ENCODE data around the gene ADGRL1. TPM values are rescaled to one million over a fixed set of nuclear protein-coding genes. Genes with fewer than 3 reads are reported as not detected.
"Not testable (repeated sequence)": the region's sequence is repeated elsewhere in the genome, so short reads cannot be mapped to it uniquely, and the experiment has no call there.

ADGRL1 gene
- total RNA-seq, 5 donors from 2014 or later (not counting 1 experiment from before 2014, with no cell fraction given): 19.9 to 31.2 (median 28.0) TPM

DNA sequence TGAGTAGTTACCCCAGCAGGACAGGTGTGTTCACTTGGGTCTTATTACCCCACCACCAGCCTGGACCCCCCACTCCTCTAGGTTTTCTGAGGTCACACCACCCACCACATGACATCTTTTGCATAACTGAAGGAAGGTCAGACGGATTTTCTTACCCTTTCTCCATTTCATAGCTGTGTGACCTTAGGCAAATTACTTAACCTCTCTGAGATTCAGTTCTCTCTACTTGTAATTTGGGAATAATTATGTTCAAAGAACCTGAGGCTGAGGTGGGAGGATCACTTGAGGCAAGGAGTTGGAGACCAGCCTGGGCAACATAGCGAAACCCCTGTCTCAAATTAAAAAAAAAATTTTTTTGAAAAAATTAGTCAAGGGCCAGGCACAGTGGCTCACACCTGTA lies 43.9 kb upstream of the ADGRL1 start:
- H3K36me3 Mint-ChIP-seq; H3K36me3 ChIP-seq (ENCODE audit: control insufficient read depth in 2 of 2, extremely low read depth in 1 of 2, insufficient read depth in 1 of 2, low read length in 1 of 2); ATAC-seq (replicated peaks in 1 of 4); H3K9me3 ChIP-seq; H3K9me3 Mint-ChIP-seq; H3K4me3 ChIP-seq (ENCODE audit: control insufficient read depth in 1 of 2, extremely low read depth in 1 of 2, low read length in 1 of 2); H3K27me3 ChIP-seq (replicated peaks in 1 of 2; ENCODE audit: control insufficient read depth in 2 of 2, extremely low read depth in 1 of 2, insufficient read depth in 2 of 2, low read length in 1 of 2); CTCF ChIA-PET; H3K27me3 Mint-ChIP-seq; H3K27ac ChIP-seq (ENCODE audit: low read length); DNase-seq: not testable (repeated sequence)
- peak overlapping the region in 2 of 3 donors; percentile 70 to 73 for H3K4me3 Mint-ChIP-seq
- peaks cover 0 to 27% of the 10 kb centered on the region in 2 experiments for H3K4me1 ChIP-seq (ENCODE audit: control insufficient read depth in 1 of 2, extremely low read depth in 1 of 2, insufficient read depth in 2 of 2, low read length in 2 of 2)
- H3K27ac Mint-ChIP-seq: peak overlapping the region in 1 of 2 donors; percentile 31
- H3K4me1 Mint-ChIP-seq: peaks cover 4 to 21% (median 6%) of the 10 kb centered on the region in 3 donors
- WGBS (ENCODE audit: insufficient coverage): no CpG with 5 or more reads among the region's 2 CpGs
- POLR2A ChIA-PET: interaction anchor here in 1 of 2 donors (0.6 kb wide), 1 partner anchor 9 kb away, joined by 4 read pairs; no protein-coding TSS in a partner anchor

DNA sequence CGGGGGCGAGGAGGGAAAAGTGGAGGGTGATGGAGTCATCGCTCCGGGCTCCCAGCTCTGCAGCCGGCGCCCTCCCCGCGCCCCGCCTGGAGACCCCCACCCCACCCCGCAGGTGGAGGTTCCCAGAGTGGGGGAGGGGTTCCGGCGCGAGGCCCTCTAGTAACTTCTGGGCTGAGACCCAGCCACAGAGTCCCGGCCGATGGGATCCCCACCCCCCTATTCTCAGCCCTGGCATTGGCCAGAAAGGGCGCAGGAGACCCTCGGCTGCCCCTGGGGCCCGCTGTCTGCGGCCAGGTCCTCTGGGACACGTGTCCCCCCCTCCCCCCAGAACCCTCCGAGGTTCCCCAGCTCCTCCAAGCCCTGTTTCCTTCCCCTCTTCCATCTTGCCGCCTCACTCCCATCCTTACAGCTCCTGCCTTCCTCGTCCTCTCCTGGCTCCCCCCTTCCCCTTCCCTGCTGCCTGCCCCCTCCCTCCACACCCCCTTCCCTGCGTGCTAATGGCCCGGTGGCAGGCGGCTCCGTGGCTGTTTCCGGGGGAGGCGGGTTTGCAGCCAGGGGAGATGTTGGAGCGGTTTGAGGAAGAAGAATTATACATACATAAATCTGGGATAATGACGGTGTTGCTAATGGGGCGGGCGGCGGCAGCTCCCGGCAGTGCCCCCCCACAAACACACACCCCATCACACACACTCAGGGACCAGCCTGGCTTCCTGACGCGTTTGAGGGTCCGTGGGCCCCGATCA lies 43.2 kb upstream of the ADGRL1 start:
- CTCF ChIA-PET; H3K9me3 ChIP-seq; H3K36me3 Mint-ChIP-seq; H3K27me3 ChIP-seq (replicated peaks in 1 of 2; ENCODE audit: control insufficient read depth in 2 of 2, extremely low read depth in 1 of 2, insufficient read depth in 2 of 2, low read length in 1 of 2); H3K36me3 ChIP-seq (ENCODE audit: control insufficient read depth in 2 of 2, extremely low read depth in 1 of 2, insufficient read depth in 1 of 2, low read length in 1 of 2); H3K27me3 Mint-ChIP-seq; H3K9me3 Mint-ChIP-seq: not testable (repeated sequence)
- Mint-ChIP-seq H3K27ac (peak overlapping the region in 1 of 2 donors; percentile 61), H3K4me3 (peak overlapping the region; percentile 60 to 73 (median 70)), H3K4me1 (peaks cover 4 to 21% (median 6%) of the 10 kb centered on the region in 3 donors)
- Histone ChIP-seq H3K4me3 (ENCODE audit: control insufficient read depth in 1 of 2, extremely low read depth in 1 of 2, low read length in 1 of 2) (peak overlapping the region in 1 of 2 donors; percentile 60), H3K27ac (ENCODE audit: low read length) (peak overlapping the region; percentile 44), H3K4me1 (ENCODE audit: control insufficient read depth in 1 of 2, extremely low read depth in 1 of 2, insufficient read depth in 2 of 2, low read length in 2 of 2) (peaks cover 0 to 27% of the 10 kb centered on the region in 2 experiments)
- POLR2A ChIA-PET: interaction anchor here in 1 of 2 donors (0.6 kb wide), 1 partner anchor 9 kb away, joined by 4 read pairs; no protein-coding TSS in a partner anchor
- ATAC-seq (replicated peaks in 1 of 4): peak in 2 of 4 experiments; percentile 46
- DNase-seq: peak in 11 of 35 experiments; percentile 2 to 37 (median 20)
- WGBS (ENCODE audit: insufficient coverage): 3% methylated on average over 6 of the region's 39 CpGs

DNA sequence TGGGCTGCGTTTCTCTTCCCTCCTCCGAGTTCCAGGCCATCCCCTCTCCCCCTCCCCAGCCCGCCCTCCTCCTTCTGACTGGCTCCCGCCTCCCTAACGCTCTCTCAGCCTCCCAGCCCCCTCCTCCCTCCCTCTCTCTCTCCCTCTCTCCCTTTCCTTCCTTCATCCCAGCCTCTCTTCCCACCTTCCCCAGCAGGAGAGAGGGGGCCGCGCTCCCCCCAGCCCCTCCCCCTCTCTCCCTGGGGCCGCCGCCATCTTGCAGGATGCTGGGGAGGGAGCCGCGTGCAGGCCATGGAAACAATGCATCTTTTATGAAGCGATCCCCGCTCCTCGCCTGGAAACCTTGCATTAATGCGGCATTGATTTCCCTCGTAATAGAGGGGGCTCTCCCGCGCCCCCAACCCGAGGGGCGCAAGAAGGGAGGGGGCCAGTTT lies 42.6 kb upstream of the ADGRL1 start:
- Histone ChIP-seq H3K4me1 (ENCODE audit: control insufficient read depth in 1 of 2, extremely low read depth in 1 of 2, insufficient read depth in 2 of 2, low read length in 2 of 2) (peaks cover 0 to 24% of the 10 kb centered on the region in 2 experiments), H3K27me3 (replicated peaks in 1 of 2; ENCODE audit: control insufficient read depth in 2 of 2, extremely low read depth in 1 of 2, insufficient read depth in 2 of 2, low read length in 1 of 2) (peaks cover 0 to 4% of the 10 kb centered on the region in 2 experiments), H3K9me3 (no peaks in the 10 kb centered on the region), H3K4me3 (ENCODE audit: control insufficient read depth in 1 of 2, extremely low read depth in 1 of 2, low read length in 1 of 2) (peak overlapping the region in 1 of 2 donors; percentile 60), H3K36me3 (ENCODE audit: control insufficient read depth in 2 of 2, extremely low read depth in 1 of 2, insufficient read depth in 1 of 2, low read length in 1 of 2) (no peaks in the 10 kb centered on the region), H3K27ac (ENCODE audit: low read length) (peak overlapping the region; percentile 44)
- H3K9me3 Mint-ChIP-seq: no peaks in the 10 kb centered on the region
- peak overlapping the region; percentile 60 to 73 (median 62) for H3K4me3 Mint-ChIP-seq
- peak overlapping the region in 1 of 2 donors; percentile 22 for H3K27ac Mint-ChIP-seq
- peaks cover 4 to 18% (median 6%) of the 10 kb centered on the region in 3 donors for H3K4me1 Mint-ChIP-seq
- H3K27me3 Mint-ChIP-seq: peaks cover 0 to 2% of the 10 kb centered on the region in 2 donors
- ATAC-seq (replicated peaks in 1 of 4) (peak; percentile 71 to 83 (median 80)), DNase-seq (peak in 27 of 35 experiments; percentile 1 to 55 (median 27))
- CTCF ChIA-PET: no interaction called here
- POLR2A ChIA-PET: no interaction called here
- H3K36me3 Mint-ChIP-seq: no peaks in the 10 kb centered on the region
- WGBS (ENCODE audit: insufficient coverage): 2% methylated on average over 11 of the region's 20 CpGs

DNA sequence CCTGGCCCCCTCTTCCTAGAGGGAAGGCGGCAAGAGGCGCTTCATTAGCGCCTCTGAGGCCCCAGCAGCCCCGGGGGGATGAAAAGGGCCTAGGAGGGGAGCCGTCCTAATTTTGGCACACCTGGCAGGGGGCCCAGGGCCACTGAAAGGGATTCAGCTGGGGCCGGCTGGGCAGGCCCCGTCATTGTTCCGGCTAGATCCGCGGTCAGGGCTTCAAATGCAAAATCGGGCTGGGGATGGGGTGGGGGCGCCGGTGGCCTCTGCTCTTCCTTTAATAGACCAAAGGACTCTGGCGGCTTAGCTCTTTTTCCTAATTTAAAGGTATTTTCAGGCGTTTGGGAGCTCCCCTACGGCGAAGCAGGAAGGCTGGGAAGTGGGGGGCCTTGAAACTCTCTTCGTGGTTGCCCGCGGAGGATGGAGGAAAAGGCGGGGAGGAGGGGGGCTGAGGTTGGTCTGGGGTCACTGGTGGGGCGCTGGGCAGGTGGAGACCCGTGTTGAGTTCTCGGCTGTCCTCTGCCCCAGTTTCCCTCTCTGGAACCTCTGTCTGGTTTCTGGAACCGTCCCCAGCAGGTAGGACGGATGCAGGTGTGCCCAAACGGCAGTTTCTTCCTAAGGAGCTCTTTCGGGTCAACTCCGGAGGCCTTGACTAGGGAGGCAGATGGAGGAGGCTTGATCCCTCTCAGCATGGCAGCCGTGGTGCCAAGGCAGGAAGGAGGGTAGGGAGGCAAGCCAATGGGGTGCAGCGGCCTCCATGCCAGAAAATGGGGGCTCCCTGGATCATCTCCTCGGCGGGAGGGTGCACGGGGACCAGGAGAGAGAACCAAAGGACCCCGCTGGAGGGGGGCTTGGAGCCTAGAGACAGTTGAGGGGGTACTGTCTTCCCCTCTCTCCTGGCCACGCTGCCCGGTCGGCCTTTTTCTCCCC lies 41.8 kb upstream of the ADGRL1 start:
- ATAC-seq (replicated peaks in 1 of 4) (peak in 3 of 4 experiments; percentile 23 to 49 (median 39)), DNase-seq (peak in 5 of 35 experiments; percentile 4 to 19 (median 11))
- Histone ChIP-seq H3K4me3 (ENCODE audit: control insufficient read depth in 1 of 2, extremely low read depth in 1 of 2, low read length in 1 of 2) (peak overlapping the region; percentile 31 to 44), H3K4me1 (ENCODE audit: control insufficient read depth in 1 of 2, extremely low read depth in 1 of 2, insufficient read depth in 2 of 2, low read length in 2 of 2) (peaks cover 0 to 24% of the 10 kb centered on the region in 2 experiments)
- H3K27me3 ChIP-seq (replicated peaks in 1 of 2; ENCODE audit: control insufficient read depth in 2 of 2, extremely low read depth in 1 of 2, insufficient read depth in 2 of 2, low read length in 1 of 2); H3K36me3 Mint-ChIP-seq; H3K27me3 Mint-ChIP-seq; H3K9me3 ChIP-seq; H3K9me3 Mint-ChIP-seq; CTCF ChIA-PET; H3K27ac ChIP-seq (ENCODE audit: low read length); POLR2A ChIA-PET; H3K36me3 ChIP-seq (ENCODE audit: control insufficient read depth in 2 of 2, extremely low read depth in 1 of 2, insufficient read depth in 1 of 2, low read length in 1 of 2): not testable (repeated sequence)
- peak overlapping the region; percentile 64 to 73 (median 65) for H3K4me3 Mint-ChIP-seq
- peaks cover 4 to 18% (median 6%) of the 10 kb centered on the region in 3 donors for H3K4me1 Mint-ChIP-seq
- 33% methylated on average over 22 of the region's 38 CpGs for WGBS (ENCODE audit: insufficient coverage)
- H3K27ac Mint-ChIP-seq: peak overlapping the region; percentile 61 to 74

DNA sequence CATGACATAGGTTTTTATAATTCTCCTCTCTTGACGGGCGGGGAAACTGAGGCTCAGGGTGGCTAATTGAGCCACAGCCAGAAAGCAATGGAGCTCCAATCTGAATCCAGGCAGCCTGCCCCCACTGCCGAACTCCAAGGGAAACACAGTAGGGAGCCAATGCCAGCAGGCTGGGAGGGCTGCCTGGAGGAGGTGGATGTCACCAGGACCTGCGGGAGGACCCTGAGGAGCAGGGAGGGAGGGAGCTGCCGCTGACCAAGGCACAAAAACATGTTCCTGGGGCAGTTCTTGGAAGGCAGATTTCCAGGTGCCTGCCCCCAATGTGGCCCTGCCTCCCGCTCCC lies 41.2 kb upstream of the ADGRL1 start:
- H3K27ac ChIP-seq (ENCODE audit: low read length); H3K36me3 ChIP-seq (ENCODE audit: control insufficient read depth in 2 of 2, extremely low read depth in 1 of 2, insufficient read depth in 1 of 2, low read length in 1 of 2); H3K4me3 ChIP-seq (ENCODE audit: control insufficient read depth in 1 of 2, extremely low read depth in 1 of 2, low read length in 1 of 2); H3K27me3 ChIP-seq (replicated peaks in 1 of 2; ENCODE audit: control insufficient read depth in 2 of 2, extremely low read depth in 1 of 2, insufficient read depth in 2 of 2, low read length in 1 of 2); H3K9me3 ChIP-seq; CTCF ChIA-PET; ATAC-seq (replicated peaks in 1 of 4); POLR2A ChIA-PET; H3K36me3 Mint-ChIP-seq; H3K27me3 Mint-ChIP-seq; DNase-seq; H3K9me3 Mint-ChIP-seq: not testable (repeated sequence)
- peak overlapping the region; percentile 17 to 73 (median 59) for H3K4me3 Mint-ChIP-seq
- no CpG with 5 or more reads among the region's 6 CpGs for WGBS (ENCODE audit: insufficient coverage)
- peak overlapping the region in 1 of 2 donors; percentile 4 for H3K27ac Mint-ChIP-seq
- H3K4me1 ChIP-seq (ENCODE audit: control insufficient read depth in 1 of 2, extremely low read depth in 1 of 2, insufficient read depth in 2 of 2, low read length in 2 of 2): peaks cover 0 to 24% of the 10 kb centered on the region in 2 experiments
- peaks cover 4 to 18% (median 6%) of the 10 kb centered on the region in 3 donors for H3K4me1 Mint-ChIP-seq

DNA sequence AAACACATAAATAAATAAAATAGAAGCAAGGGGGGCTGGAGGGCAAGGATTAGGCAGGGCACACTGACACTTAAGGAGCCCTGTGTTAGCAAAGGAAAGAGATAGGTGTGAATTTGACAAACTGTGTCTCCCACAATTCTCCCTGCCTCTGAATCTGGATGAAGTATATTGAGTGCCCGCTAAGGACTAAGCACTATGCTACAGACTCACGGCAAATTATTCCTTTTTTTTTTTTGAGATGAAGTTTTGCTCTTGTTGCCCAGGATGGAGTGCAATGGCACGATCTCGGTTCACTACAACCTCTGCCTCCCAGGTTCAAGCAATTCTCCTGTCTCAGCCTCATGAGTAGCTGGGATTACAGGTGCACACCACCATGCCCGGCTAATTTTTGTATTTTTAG lies 38.4 kb upstream of the ADGRL1 start:
- not testable (repeated sequence) for H3K4me3 ChIP-seq (ENCODE audit: control insufficient read depth in 1 of 2, extremely low read depth in 1 of 2, low read length in 1 of 2); H3K9me3 Mint-ChIP-seq; H3K9me3 ChIP-seq; H3K27me3 ChIP-seq (replicated peaks in 1 of 2; ENCODE audit: control insufficient read depth in 2 of 2, extremely low read depth in 1 of 2, insufficient read depth in 2 of 2, low read length in 1 of 2); H3K27ac Mint-ChIP-seq; ATAC-seq (replicated peaks in 1 of 4); H3K27me3 Mint-ChIP-seq; H3K36me3 ChIP-seq (ENCODE audit: control insufficient read depth in 2 of 2, extremely low read depth in 1 of 2, insufficient read depth in 1 of 2, low read length in 1 of 2); H3K27ac ChIP-seq (ENCODE audit: low read length); H3K4me1 Mint-ChIP-seq; DNase-seq; H3K4me3 Mint-ChIP-seq; H3K36me3 Mint-ChIP-seq
- ChIA-PET POLR2A (interaction anchor here in 1 of 2 donors (0.6 kb wide), 1 partner anchor 308 kb away, joined by 10 read pairs; no protein-coding TSS in a partner anchor), CTCF (interaction anchor here in 1 of 2 donors (0.6 kb wide), 1 partner anchor 114 kb away, joined by 5 read pairs; no protein-coding TSS in a partner anchor)
- WGBS (ENCODE audit: insufficient coverage): 100% methylated on average over 1 of the region's 5 CpGs
- H3K4me1 ChIP-seq (ENCODE audit: control insufficient read depth in 1 of 2, extremely low read depth in 1 of 2, insufficient read depth in 2 of 2, low read length in 2 of 2): peaks cover 0 to 20% of the 10 kb centered on the region in 2 experiments

All from T-cell (primary cell).